Hematopoietic multipotent progenitor cell treated with erythropoietin and hydrocortisone succinate and interleukin-3 and kit ligand, for 4 days (in vitro differentiated cells): ENCODE results near the gene SIRPA.
"Not testable (repeated sequence)": the region's sequence is repeated elsewhere in the genome, so short reads cannot be mapped to it uniquely, and the experiment has no call there.

Experiments used
- DNase-seq: peaks from one replicate; pipeline ENCODE4 v3.0.0-alpha.2; 2015

Gene SIRPA

GRCh38 chr20:1911536-1911935 is 16.3 kb downstream of the SIRPA start:
- DNase-seq, result no peak

DNA sequence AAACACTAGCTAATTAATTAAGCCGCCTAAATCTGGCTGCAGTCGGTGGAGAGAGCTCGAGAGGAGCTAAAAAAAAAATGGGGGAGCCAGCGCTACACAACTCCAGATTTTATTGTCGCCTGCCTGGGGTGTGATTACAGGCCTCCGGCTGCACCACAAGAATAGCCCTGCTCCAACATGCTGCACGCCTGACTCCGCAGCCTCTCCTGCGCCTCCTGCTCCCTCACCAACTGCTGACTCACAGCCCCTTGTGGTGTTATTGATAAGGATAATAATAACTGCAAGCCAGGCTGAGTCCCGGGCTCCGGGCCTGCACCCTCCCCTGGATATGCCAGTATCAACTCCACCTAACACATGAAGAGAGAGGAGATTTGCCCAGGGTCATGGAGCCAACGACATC is 16.8 kb downstream of the SIRPA start:
- DNase-seq, result peak; percentile 83

DNA sequence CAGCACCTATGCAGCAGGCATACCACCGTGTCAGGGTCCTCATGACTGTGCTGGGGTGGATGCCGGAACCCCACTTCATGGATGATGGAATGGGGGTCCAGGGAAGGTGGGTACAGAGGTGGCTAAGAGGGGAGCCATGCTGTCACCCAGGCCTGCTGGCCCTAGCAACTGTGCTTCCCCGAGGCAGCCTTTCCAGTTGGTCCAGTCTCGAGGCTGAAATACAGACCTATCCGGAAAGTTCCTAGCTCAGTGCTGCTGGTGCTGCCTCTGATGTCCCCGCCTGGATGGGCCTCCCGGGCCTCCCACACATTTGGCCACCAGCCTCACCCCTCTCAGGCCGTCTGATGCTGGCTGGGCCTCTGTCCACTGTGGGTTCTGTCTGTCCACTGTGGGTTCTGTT is 17.4 kb downstream of the SIRPA start:
- no peak for DNase-seq

DNA sequence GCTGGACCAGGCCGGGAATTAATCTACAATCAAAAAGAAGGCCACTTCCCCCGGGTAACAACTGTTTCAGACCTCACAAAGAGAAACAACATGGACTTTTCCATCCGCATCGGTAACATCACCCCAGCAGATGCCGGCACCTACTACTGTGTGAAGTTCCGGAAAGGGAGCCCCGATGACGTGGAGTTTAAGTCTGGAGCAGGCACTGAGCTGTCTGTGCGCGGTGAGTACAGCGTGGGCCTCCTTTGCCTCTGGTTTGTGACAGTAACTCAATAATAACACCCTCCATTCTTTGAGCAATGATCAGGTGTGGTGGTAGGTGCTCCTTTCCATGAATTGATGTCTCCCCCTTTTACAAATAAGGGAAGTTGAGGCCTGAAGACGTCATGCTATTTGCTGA is 20.0 kb downstream of the SIRPA start:
- DNase-seq, result not testable (repeated sequence)

- DNase-seq, result no peak
These were observed 20.5 kb downstream of the SIRPA start for GRCh38 chr20:1915725-1916124.

DNA sequence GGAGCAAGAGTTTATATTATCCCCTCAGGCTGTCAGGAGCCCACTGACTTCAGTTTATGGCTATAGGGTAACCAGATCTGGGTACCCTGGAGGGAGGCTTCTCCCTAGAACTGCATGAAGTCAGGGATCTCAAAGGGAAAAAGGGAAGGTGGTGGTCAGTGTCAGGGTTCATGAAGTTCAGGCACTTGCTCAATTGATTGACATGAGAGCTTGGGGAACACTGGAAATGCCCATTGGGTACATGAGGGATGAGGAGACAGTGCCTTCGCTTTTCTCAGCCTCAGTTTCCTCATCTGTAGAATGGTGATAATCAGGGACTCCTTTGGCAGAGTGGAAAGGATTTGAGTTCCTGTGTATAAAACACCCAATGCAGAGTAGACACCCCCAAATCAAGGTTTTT is 22.6 kb downstream of the SIRPA start:
- no peak for DNase-seq

- DNase-seq, result no peak
These were observed 23.4 kb downstream of the SIRPA start for GRCh38 chr20:1918491-1919165.

DNA sequence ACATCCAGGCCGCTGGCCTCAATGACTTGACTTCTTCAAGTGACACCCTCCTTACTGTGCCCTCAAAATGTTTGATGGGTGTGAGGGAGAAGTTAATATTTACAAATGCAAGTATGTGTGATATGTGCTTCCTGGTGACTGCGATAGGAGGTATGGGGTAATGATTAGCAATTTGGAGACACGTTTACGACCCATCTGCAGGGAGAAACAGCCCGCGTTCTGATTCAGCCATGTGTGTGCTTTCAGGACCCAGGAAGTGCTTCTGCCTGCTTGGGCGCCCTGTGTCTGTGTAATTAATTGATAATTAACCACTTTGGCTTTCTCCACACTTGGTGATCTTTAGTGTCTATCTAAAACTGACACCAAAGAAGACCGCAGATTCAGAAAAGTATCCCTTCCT is 25.0 kb downstream of the SIRPA start:
- DNase-seq, result no peak

- DNase-seq, result no peak
These were observed 25.6 kb downstream of the SIRPA start for GRCh38 chr20:1920826-1921225.

DNA sequence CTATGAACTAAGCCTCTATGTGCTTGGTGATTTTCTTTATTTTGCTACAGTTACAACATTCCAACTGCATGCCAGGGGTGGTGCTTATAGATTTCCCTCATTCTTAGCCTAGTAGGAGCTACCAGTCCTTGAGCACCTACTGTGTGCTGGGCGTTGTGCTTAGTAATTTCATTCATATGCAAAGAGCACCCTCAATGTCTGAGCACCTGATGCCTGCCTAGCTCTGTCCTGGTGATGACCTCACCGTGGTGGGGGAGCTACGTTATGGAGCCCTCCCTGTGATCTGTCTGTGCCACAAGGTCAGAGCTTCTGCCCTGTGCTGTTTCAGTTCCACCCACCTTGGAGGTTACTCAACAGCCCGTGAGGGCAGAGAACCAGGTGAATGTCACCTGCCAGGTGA is 26.8 kb downstream of the SIRPA start:
- not testable (repeated sequence) for DNase-seq

GRCh38 chr20:1922786-1923185 is 27.6 kb downstream of the SIRPA start:
- DNase-seq, result no peak

DNA sequence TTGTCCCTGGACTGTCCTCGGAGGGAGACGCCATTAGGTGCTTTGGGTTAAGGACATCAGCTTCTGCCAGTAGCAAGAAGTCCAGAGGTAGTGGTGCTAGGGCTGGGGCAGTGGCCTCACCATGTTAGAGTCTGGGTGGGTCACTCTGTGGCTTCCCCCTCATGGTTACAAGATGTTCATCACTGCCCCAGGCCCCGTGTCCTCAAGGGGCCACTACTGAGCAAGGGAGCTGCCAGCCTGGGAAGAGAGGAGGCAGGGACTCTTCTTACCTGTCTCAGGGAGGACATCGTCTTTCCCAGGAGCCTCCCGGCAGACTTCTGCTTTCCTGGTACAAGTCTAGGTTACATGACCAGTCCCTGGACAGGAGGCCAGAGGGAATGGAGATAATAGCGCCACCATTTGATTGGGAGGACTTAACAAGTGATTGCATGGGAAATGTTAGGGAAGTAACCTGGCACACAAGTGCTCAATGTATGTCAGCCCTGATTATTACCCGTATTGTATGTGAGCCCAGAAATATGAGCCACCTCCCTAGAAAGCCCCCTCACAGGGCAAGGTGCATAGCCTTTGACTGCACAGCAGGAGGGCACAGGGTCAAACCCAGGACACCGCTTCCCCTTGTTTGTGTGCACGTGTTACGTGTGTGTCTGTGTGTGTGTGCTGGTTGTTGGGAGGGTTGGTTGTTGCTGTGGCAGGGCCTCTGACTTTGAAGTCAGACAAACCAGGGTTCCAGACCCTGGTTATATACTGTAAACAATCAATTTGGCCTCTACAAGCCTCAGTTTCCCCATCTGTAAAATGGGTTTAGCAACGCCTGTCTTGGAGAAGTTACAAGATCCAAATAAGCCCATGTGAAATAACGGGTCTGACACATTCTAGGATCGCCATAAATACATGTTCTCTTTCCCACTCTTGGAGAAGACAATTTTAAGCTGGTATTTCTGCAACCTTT is 30.0 kb downstream of the SIRPA start:
- DNase-seq, result no peak

- DNase-seq, result no peak
These were observed 31.0 kb downstream of the SIRPA start for GRCh38 chr20:1926237-1926636.

DNA sequence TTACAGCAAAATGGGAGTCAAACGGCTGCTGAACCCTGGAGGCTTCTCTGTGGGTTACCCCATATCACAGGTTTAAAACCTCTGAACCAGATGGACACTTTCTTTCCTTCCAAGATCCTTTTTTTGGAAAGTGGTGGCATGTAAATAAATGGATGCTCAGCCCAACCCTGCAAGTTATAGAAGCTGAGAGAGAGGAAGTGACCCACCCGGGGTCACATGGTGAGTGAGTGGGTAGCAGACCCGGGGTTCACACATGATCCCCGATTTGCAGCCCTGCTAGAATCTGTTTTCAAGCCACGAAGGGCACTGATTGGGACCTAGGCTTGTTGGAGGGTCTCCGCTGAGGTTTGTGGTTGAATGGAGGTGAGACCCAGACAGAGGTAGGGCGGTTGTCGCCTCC is 32.0 kb downstream of the SIRPA start:
- DNase-seq, result no peak

GRCh38 chr20:1928154-1928553 is 32.9 kb downstream of the SIRPA start:
- no peak for DNase-seq

DNA sequence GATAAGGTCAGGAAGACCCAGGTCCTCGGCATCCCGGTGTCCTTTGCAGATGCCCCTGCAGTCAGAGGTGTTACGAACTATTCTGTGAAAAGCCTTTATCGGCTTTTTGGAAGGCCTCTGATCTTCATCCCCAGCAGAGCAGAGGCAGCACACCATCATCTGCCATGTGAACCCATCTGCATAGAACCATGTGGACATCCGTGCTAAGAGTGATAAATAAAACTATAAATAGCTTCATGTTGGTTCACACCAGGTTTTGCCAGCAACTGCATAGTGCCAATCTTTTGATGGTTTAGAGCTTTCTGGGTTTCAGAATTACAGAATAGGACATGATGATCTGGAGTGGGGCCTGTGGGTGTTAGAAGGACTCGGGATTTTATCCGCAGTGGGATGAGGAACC is 33.6 kb downstream of the SIRPA start:
- no peak for DNase-seq

DNA sequence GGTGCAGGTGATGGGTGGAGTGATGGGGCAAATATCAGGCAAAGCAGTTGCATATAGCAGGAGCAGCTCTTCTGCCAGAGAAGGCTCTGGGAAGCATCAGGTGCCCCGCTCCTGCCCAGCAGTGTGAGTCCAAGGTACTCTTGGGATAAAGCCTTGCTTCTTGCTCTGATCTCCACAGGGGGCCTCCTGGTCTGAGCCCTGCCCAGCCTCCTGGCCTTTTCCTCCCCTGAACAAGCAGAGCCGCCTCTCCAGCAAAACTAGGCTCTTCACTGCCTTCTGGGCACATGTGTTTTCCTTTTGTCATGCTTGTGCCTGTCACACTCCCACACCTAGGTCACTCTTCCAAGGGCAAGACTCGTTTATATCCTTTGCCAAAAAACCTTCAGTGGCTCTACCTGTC is 34.3 kb downstream of the SIRPA start:
- no peak for DNase-seq

DNA sequence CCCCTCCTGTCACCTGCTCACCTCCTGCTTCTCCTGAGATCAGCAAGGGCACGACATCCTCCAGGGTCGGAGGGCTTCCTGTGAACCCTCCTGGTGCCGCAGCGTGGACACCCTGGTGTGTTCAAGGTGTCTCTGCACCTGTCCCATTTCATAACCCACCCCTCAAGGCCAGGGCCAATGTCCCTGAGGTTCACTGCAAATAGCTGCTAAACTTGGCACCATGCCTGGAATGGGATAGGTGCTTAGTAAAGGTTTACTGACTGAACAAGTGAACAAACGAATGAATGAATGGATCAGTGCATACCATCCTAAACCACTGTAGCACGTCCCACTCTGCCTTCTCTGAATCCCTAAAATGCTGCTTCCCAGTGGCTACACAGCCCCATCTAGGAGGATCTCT is 35.0 kb downstream of the SIRPA start:
- DNase-seq, result no peak

GRCh38 chr20:1931830-1932229 is 36.6 kb downstream of the SIRPA start:
- DNase-seq, result no peak

- DNase-seq, result no peak
These were observed 37.8 kb downstream of the SIRPA start for GRCh38 chr20:1932971-1933370.

DNA sequence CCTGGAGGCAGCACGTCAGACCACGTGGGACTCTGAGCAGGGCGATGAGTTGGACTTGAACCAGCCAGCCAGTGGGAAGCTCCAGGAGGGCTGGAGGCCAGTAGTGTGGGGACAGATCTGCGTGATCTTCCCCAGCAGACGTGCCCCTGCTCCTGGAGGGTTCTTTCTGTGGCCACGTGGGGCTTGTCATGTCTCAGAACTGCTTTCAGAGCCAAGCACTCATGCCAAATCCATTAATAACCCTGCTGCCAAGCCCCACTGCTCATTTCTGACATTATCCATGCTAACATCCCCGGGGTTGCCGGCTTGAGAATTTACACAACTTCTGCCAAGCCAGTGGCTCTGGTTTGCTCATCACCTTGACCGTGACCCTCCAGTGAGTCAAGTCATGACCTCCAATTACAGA is 38.3 kb downstream of the SIRPA start:
- DNase-seq, result no peak

- DNase-seq, result no peak
These were observed 38.9 kb downstream of the SIRPA start for GRCh38 chr20:1934156-1934555.

GRCh38 chr20:1934721-1935573 is 39.7 kb downstream of the SIRPA start:
- no peak for DNase-seq
